HepG2 (cell line): ENCODE data around the gene ETS2. TPM values are rescaled to one million over a fixed set of nuclear protein-coding genes. Genes with fewer than 3 reads are reported as not detected.

ENCODE experiments used
- ARNT2 ChIP-seq: sonication (generic); formaldehyde crosslinking; IDR thresholded peaks from 2 replicates; pipeline ENCODE4 v1.8.0; 2022; ENCODE audit warnings: mild to moderate bottlenecking, low read depth, missing genetic modification reagents, moderate library complexity
- NR3C1 ChIP-seq: sonication (generic); formaldehyde crosslinking; IDR thresholded peaks from 2 replicates; pipeline ENCODE4 v1.4.0; 2020; ENCODE audit warnings: missing genetic modification reagents
- ZNF644 ChIP-seq: IDR thresholded peaks from 2 replicates; pipeline ENCODE4 v1.6.1; 2016; ENCODE audit warnings: low read depth
- polyA plus RNA-seq, 8 experiments: library from polyadenylated mRNA; depleted of rRNA in 3 of 8; stranded (reverse) in 7 of 8; unstranded in 1 of 8; fragments of >200 nt; fragmentation: Illumina TruSeq in 4 of 8; extraction: Trizol in 4 of 8; gene quantifications; 2 replicates each; pipeline versions ENCODE4 v1.2.1 to v1.2.3, GENCODE V29; 2011 to 2016; ENCODE audit warnings: low read depth in 4 of 8, missing spikeins in 1 of 8, mixed read lengths in 1 of 8; ENCODE audit not compliant: insufficient read depth in 1 of 8
- total RNA-seq, 5 experiments: library from RNA; depleted of rRNA; stranded (reverse); fragments of >200 nt; fragmentation: Illumina TruSeq; extraction: Trizol; gene quantifications; 2 replicates each; pipeline ENCODE4 v1.2.3, GENCODE V29; 2016; ENCODE audit warnings: low read depth in 1 of 5
- TF ChIP-seq, protein P1 (sequence below): sonication (generic); formaldehyde crosslinking; IDR thresholded peaks from 2 replicates; pipeline ENCODE4 v1.5.0; 2020; ENCODE audit warnings: mild to moderate bottlenecking, missing genetic modification reagents, borderline replicate concordance

The ETS2 gene
- total and polyA plus RNA-seq, 2 of the 13 experiments (the other 11 are each of a cell fraction or from before 2014, with no cell fraction given) = 24.6 to 64.4 TPM

DNA sequence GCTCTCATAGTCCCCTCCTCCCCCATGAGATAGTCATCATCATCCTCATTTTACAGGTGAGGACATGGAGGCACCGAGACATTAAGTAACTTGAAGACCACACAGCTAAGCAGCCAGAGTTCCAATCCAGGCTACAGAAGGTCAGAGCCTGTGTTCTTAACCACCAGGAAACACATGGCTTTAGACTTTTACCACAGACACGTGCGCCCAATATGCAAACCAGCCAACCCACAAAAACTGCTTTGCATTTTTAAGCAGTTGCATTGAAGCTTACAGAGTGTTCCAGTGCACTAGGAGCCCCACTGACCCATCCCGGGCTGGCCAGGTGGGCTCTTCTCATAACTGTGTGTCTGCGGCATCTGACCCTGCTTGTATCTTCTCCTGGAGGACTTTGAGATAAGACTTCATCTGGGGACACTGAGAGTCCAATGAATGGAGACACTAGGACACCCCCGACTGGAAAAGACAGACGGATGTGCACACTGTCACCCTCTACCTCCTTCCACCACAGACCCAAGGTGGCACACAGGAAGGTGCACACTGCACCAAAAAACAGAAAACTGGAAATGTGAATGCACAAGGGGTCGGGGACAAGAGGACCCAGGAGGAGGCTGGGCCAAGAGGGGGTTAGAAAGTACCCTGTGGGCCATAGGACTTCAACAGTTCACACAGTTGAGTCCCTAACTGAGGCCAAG is 56.4 kb downstream of the ETS2 start (continued):
- TF ChIP-seq, protein P1, sequence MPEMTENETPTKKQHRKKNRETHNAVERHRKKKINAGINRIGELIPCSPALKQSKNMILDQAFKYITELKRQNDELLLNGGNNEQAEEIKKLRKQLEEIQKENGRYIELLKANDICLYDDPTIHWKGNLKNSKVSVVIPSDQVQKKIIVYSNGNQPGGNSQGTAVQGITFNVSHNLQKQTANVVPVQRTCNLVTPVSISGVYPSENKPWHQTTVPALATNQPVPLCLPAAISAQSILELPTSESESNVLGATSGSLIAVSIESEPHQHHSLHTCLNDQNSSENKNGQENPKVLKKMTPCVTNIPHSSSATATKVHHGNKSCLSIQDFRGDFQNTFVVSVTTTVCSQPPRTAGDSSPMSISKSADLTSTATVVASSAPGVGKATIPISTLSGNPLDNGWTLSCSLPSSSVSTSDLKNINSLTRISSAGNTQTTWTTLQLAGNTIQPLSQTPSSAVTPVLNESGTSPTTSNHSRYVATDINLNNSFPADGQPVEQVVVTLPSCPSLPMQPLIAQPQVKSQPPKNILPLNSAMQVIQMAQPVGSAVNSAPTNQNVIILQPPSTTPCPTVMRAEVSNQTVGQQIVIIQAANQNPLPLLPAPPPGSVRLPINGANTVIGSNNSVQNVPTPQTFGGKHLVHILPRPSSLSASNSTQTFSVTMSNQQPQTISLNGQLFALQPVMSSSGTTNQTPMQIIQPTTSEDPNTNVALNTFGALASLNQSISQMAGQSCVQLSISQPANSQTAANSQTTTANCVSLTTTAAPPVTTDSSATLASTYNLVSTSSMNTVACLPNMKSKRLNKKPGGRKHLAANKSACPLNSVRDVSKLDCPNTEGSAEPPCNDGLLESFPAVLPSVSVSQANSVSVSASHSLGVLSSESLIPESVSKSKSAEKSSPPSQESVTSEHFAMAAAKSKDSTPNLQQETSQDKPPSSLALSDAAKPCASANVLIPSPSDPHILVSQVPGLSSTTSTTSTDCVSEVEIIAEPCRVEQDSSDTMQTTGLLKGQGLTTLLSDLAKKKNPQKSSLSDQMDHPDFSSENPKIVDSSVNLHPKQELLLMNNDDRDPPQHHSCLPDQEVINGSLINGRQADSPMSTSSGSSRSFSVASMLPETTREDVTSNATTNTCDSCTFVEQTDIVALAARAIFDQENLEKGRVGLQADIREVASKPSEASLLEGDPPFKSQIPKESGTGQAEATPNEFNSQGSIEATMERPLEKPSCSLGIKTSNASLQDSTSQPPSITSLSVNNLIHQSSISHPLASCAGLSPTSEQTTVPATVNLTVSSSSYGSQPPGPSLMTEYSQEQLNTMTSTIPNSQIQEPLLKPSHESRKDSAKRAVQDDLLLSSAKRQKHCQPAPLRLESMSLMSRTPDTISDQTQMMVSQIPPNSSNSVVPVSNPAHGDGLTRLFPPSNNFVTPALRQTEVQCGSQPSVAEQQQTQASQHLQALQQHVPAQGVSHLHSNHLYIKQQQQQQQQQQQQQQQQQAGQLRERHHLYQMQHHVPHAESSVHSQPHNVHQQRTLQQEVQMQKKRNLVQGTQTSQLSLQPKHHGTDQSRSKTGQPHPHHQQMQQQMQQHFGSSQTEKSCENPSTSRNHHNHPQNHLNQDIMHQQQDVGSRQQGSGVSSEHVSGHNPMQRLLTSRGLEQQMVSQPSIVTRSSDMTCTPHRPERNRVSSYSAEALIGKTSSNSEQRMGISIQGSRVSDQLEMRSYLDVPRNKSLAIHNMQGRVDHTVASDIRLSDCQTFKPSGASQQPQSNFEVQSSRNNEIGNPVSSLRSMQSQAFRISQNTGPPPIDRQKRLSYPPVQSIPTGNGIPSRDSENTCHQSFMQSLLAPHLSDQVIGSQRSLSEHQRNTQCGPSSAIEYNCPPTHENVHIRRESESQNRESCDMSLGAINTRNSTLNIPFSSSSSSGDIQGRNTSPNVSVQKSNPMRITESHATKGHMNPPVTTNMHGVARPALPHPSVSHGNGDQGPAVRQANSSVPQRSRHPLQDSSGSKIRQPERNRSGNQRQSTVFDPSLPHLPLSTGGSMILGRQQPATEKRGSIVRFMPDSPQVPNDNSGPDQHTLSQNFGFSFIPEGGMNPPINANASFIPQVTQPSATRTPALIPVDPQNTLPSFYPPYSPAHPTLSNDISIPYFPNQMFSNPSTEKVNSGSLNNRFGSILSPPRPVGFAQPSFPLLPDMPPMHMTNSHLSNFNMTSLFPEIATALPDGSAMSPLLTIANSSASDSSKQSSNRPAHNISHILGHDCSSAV (CRISPR knock-in tag) = no peak
- TF ChIP-seq NR3C1 (CRISPR knock-in tag) (no peak), ZNF644 (CRISPR knock-in tag) (no peak), ARNT2 (CRISPR knock-in tag) (no peak)
